ENCODE measurements around the gene SPAG9. TPM values are rescaled to one million over a fixed set of nuclear protein-coding genes. Genes with fewer than 3 reads are reported as not detected.

SPAG9 gene
- total RNA-seq, 1 experiment from 2014 or later, result 54.3 TPM

- Histone ChIP-seq H4K20me1 (ENCODE audit: control insufficient read depth, insufficient read depth, insufficient read length) (no peaks in the 10 kb centered on the region), H3K56ac (ENCODE audit: insufficient read length, low read depth, low read length) (no peak overlapping the region), H2BK12ac (ENCODE audit: insufficient read length, low read depth, low read length) (no peak overlapping the region), H3K4me1 (ENCODE audit: insufficient read depth, low read length) (no peaks in the 10 kb centered on the region), H4K5ac (ENCODE audit: insufficient read length, low read depth, low read length) (no peak overlapping the region), H3K14ac (ENCODE audit: insufficient read depth, low read length) (no peak overlapping the region), H2BK5ac (ENCODE audit: insufficient read length, low read length) (no peak overlapping the region), H3K9ac (ENCODE audit: extremely low read depth, insufficient read length, low read length) (no peak overlapping the region), H3K4ac (ENCODE audit: low read depth, low read length) (no peak overlapping the region), H3K27ac (ENCODE audit: insufficient read length, low read depth, low read length) (no peak overlapping the region), H3K9me3 (ENCODE audit: control insufficient read depth, low read depth, low read length) (no peaks in the 10 kb centered on the region), H2BK15ac (ENCODE audit: low read depth, low read length) (no peak overlapping the region), H2BK20ac (ENCODE audit: low read depth, low read length, poor library complexity, severe bottlenecking) (no peak overlapping the region), H3K23ac (ENCODE audit: insufficient read length, low read depth, low read length) (no peak overlapping the region), H2AFZ (ENCODE audit: low read length) (no peak overlapping the region), H3K18ac (ENCODE audit: insufficient read length, low read depth, low read length) (no peak overlapping the region), H4K91ac (ENCODE audit: insufficient read length, low read depth, low read length) (no peak overlapping the region), H3K4me2 (ENCODE audit: insufficient read depth, insufficient read length, low read length) (no peak overlapping the region), H3K79me1 (ENCODE audit: insufficient read depth, low read depth, low read length, poor library complexity, severe bottlenecking) (no peaks in the 10 kb centered on the region), H2BK120ac (ENCODE audit: low read depth, low read length, poor library complexity, severe bottlenecking) (no peak overlapping the region), H3K23me2 (ENCODE audit: insufficient read length, low read depth, low read length, poor library complexity, severe bottlenecking) (peaks cover 9% of the 10 kb centered on the region), H3K27me3 (ENCODE audit: insufficient read depth, low read length) (no peaks in the 10 kb centered on the region), H3T11ph (ENCODE audit: low read length) (no peak overlapping the region), H2AK5ac (ENCODE audit: insufficient read length, low read length) (no peak overlapping the region), H4K8ac (replicated peaks; ENCODE audit: insufficient read length, low read depth, low read length) (no peak overlapping the region), H3K79me2 (ENCODE audit: insufficient read depth, low read length) (peaks cover 4% of the 10 kb centered on the region; the same call in 1 of the 2 replicates)
- WGBS (ENCODE audit: extremely low coverage, insufficient read length, low lambda C conversion rate), result no CpG with 5 or more reads among the region's 3 CpGs
- H3K4me3 Mint-ChIP-seq, result no peak overlapping the region
- peaks cover 40 to 67% (median 56%) of the 10 kb centered on the region in 3 experiments for H3K36me3 Mint-ChIP-seq (ENCODE audit: insufficient read depth in 1 of 3, low read depth in 3 of 3)
- H3K27me3 Mint-ChIP-seq (ENCODE audit: low read depth), result no peaks in the 10 kb centered on the region
- H3K27ac Mint-ChIP-seq, result no peak overlapping the region
- peaks cover 10 to 12% of the 10 kb centered on the region in 2 experiments for H3K4me1 Mint-ChIP-seq
- TF ChIP-seq CTCF (conservative IDR thresholded peaks at IDR 0.05), result no peak
- no peaks in the 10 kb centered on the region for H3K9me3 Mint-ChIP-seq
- DNase-seq, result no peak
Measured at GRCh38 chr17:51161541-51161940, 40.9 kb upstream of the SPAG9 start.

Data from H9 (cell line).